ENCODE measurements around the gene PSMB4. TPM values are rescaled to one million over a fixed set of nuclear protein-coding genes. Genes with fewer than 3 reads are reported as not detected.
A peak's percentile ranks its signal among the peaks of the same experiment; 100 is the strongest.
"Not testable (repeated sequence)": the region's sequence is repeated elsewhere in the genome, so short reads cannot be mapped to it uniquely, and the experiment has no call there.

The PSMB4 gene
- polyA plus RNA-seq, 3 donors: 69.6 to 316 (median 85.6) TPM

DNA sequence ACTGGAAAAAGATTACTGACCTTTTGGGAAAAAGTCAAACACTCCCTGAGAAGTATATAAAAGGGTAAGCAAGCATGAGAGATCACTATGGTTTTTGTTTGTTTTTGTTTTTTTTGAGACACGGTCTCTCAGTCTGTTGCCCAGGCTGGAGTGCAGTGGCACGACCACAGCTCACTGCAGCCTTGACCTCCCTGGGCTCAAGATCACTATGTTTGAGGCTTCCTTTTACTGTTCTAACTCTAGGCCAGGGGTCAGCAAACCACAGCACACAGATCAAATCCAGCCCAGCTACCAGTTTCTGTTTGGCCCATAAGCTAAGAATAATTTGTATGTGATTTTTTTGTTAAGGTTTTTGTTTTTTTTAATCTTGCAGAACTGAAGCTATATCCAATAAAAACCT is 25.7 kb downstream of the PSMB4 start:
- 100% methylated on average over 1 of the region's 2 CpGs for WGBS (ENCODE audit: insufficient coverage)
- Histone ChIP-seq H3K27me3 (ENCODE audit: control insufficient read depth in 2 of 2, insufficient read depth in 2 of 2, low read length in 2 of 2) (no peaks in the 10 kb centered on the region), H3K9ac (ENCODE audit: insufficient read depth, low read length, poor library complexity, severe bottlenecking) (no peak overlapping the region), H3K4me1 (ENCODE audit: control insufficient read depth in 1 of 2, insufficient read depth in 2 of 2, low read length in 2 of 2) (no peaks in the 10 kb centered on the region), H3K4me2 (replicated peaks; ENCODE audit: extremely low read depth, low read length, poor library complexity, severe bottlenecking) (no peak overlapping the region), H3K4me3 (replicated peaks in 1 of 3; ENCODE audit: low read depth in 2 of 3, low read length in 3 of 3) (no peak overlapping the region), H3K79me2 (ENCODE audit: insufficient read depth, low read length) (peaks cover 3% of the 10 kb centered on the region), H3K36me3 (replicated peaks in 1 of 2; ENCODE audit: control insufficient read depth in 1 of 2, insufficient read depth in 2 of 2, low read length in 2 of 2) (peaks cover 95 to 97% of the 10 kb centered on the region in 2 donors), H2AFZ (ENCODE audit: insufficient read depth, low read depth, low read length, poor library complexity, severe bottlenecking) (no peak overlapping the region), H3K9me3 (replicated peaks in 1 of 2; ENCODE audit: control insufficient read depth in 1 of 2, insufficient read depth in 1 of 2, low read length in 2 of 2) (no peaks in the 10 kb centered on the region), H4K20me1 (ENCODE audit: insufficient read depth, low read length) (peaks cover 7% of the 10 kb centered on the region), H3K27ac (ENCODE audit: low read depth in 1 of 2, low read length in 2 of 2) (peak overlapping the region in 1 of 2 donors; percentile 15)
- peaks cover 83 to 96% of the 10 kb centered on the region in 2 donors for H3K36me3 Mint-ChIP-seq
- intact Hi-C loops (cut with micrococcal nuclease): no loop called here
- H3K4me1 Mint-ChIP-seq: no peaks in the 10 kb centered on the region
- H3K9me3 Mint-ChIP-seq: no peaks in the 10 kb centered on the region
- no peak overlapping the region for H3K4me3 Mint-ChIP-seq
- H3K27me3 Mint-ChIP-seq (ENCODE audit: low read depth in 3 of 3): peaks cover 0 to 3% (median 0%) of the 10 kb centered on the region in 3 donors
- no peak for DNase-seq
- no peak for TF ChIP-seq CTCF (IDR thresholded peaks at IDR 0.05)
- H3K27ac Mint-ChIP-seq: peak overlapping the region in 3 of 7 donors; percentile 24 to 67 (median 64)

GRCh38 chr1:151428068-151428467 is 28.7 kb downstream of the PSMB4 start:
- DNase-seq: no peak
- WGBS (ENCODE audit: insufficient coverage): 92% methylated on average over 6 of the region's 7 CpGs
- H3K79me2 ChIP-seq (ENCODE audit: insufficient read depth, low read length): peaks cover 33% of the 10 kb centered on the region
- intact Hi-C loops (cut with micrococcal nuclease): no loop called here
- H3K4me3 Mint-ChIP-seq: no peak overlapping the region
- no peaks in the 10 kb centered on the region for H3K4me1 Mint-ChIP-seq
- no peaks in the 10 kb centered on the region for H3K9me3 ChIP-seq (replicated peaks in 1 of 2; ENCODE audit: control insufficient read depth in 1 of 2, insufficient read depth in 1 of 2, low read length in 2 of 2)
- H3K4me2 ChIP-seq (replicated peaks; ENCODE audit: extremely low read depth, low read length, poor library complexity, severe bottlenecking): no peak overlapping the region
- no peak overlapping the region for H3K4me3 ChIP-seq (replicated peaks in 1 of 3; ENCODE audit: low read depth in 2 of 3, low read length in 3 of 3)
- peaks cover 69 to 71% of the 10 kb centered on the region in 2 donors for H3K36me3 Mint-ChIP-seq
- H3K27ac ChIP-seq (ENCODE audit: low read depth in 1 of 2, low read length in 2 of 2): no peak overlapping the region
- H3K36me3 ChIP-seq (replicated peaks in 1 of 2; ENCODE audit: control insufficient read depth in 1 of 2, insufficient read depth in 2 of 2, low read length in 2 of 2): peaks cover 75 to 77% of the 10 kb centered on the region in 2 donors
- TF ChIP-seq CTCF (IDR thresholded peaks at IDR 0.05): no peak
- no peak overlapping the region for H3K9ac ChIP-seq (ENCODE audit: insufficient read depth, low read length, poor library complexity, severe bottlenecking)
- H3K9me3 Mint-ChIP-seq: no peaks in the 10 kb centered on the region
- H3K27me3 Mint-ChIP-seq (ENCODE audit: low read depth in 3 of 3): peaks cover 0 to 3% (median 2%) of the 10 kb centered on the region in 3 donors
- no peak overlapping the region for H2AFZ ChIP-seq (ENCODE audit: insufficient read depth, low read depth, low read length, poor library complexity, severe bottlenecking)
- no peaks in the 10 kb centered on the region for H3K27me3 ChIP-seq (ENCODE audit: control insufficient read depth in 2 of 2, insufficient read depth in 2 of 2, low read length in 2 of 2)
- no peaks in the 10 kb centered on the region for H3K4me1 ChIP-seq (ENCODE audit: control insufficient read depth in 1 of 2, insufficient read depth in 2 of 2, low read length in 2 of 2)
- H4K20me1 ChIP-seq (ENCODE audit: insufficient read depth, low read length): peaks cover 31% of the 10 kb centered on the region
- H3K27ac Mint-ChIP-seq: peak overlapping the region in 1 of 7 donors; percentile 17

- Mint-ChIP-seq H3K27ac (peak overlapping the region in 4 of 7 donors; percentile 30 to 79 (median 53)), H3K36me3 (peaks cover 28 to 51% of the 10 kb centered on the region in 2 donors)
- DNase-seq; intact Hi-C loops (cut with micrococcal nuclease); H3K27ac ChIP-seq (ENCODE audit: low read depth in 1 of 2, low read length in 2 of 2); H3K27me3 ChIP-seq (ENCODE audit: control insufficient read depth in 2 of 2, insufficient read depth in 2 of 2, low read length in 2 of 2); H3K4me2 ChIP-seq (replicated peaks; ENCODE audit: extremely low read depth, low read length, poor library complexity, severe bottlenecking); H3K4me3 ChIP-seq (replicated peaks in 1 of 3; ENCODE audit: low read depth in 2 of 3, low read length in 3 of 3); H3K4me1 Mint-ChIP-seq; H2AFZ ChIP-seq (ENCODE audit: insufficient read depth, low read depth, low read length, poor library complexity, severe bottlenecking); H3K27me3 Mint-ChIP-seq (ENCODE audit: low read depth in 3 of 3); H3K9ac ChIP-seq (ENCODE audit: insufficient read depth, low read length, poor library complexity, severe bottlenecking); H3K9me3 Mint-ChIP-seq; H3K4me1 ChIP-seq (ENCODE audit: control insufficient read depth in 1 of 2, insufficient read depth in 2 of 2, low read length in 2 of 2); H3K9me3 ChIP-seq (replicated peaks in 1 of 2; ENCODE audit: control insufficient read depth in 1 of 2, insufficient read depth in 1 of 2, low read length in 2 of 2); H3K4me3 Mint-ChIP-seq: not testable (repeated sequence)
- Histone ChIP-seq H3K36me3 (replicated peaks in 1 of 2; ENCODE audit: control insufficient read depth in 1 of 2, insufficient read depth in 2 of 2, low read length in 2 of 2) (peaks cover 29 to 56% of the 10 kb centered on the region in 2 donors), H4K20me1 (ENCODE audit: insufficient read depth, low read length) (peaks cover 77% of the 10 kb centered on the region), H3K79me2 (ENCODE audit: insufficient read depth, low read length) (peaks cover 90% of the 10 kb centered on the region)
- WGBS (ENCODE audit: insufficient coverage): 93% methylated on average over 3 of the region's 5 CpGs
Observed at GRCh38 chr1:151433827-151434226, 34.5 kb downstream of the PSMB4 start.
